Frontal cortex (tissue), 4 donors: ENCODE data around the gene IFNL2. TPM values are rescaled to one million over a fixed set of nuclear protein-coding genes. Genes with fewer than 3 reads are reported as not detected.

Source experiments
- DNase-seq, 2 donors: peaks; one replicate each; pipeline ENCODE4 v3.0.0; 2012; ENCODE audit warnings: low spot score in 2 of 2
- FAIRE-seq: peaks from 2 replicates; lab custom pipeline; 2012; peaks lifted over from hg19 to GRCh38; lab: Jason Lieb, UNC
- total RNA-seq: library from RNA; depleted of rRNA; stranded (reverse); fragments of >200 nt; gene quantifications from one replicate; pipeline ENCODE4 v1.2.3, GENCODE V29; 2014
- donor health status: control.
- donor health status: control.
- donor health status: control.

Gene IFNL2
- total RNA-seq, 1 donor from 2014 or later = not detected

- FAIRE-seq (no peak), DNase-seq (peak; percentile 44 to 69)
These were observed 42.5 kb downstream of the IFNL2 start for GRCh38 chr19:39310558-39311311.

- no peak for FAIRE-seq
- DNase-seq = peak in 1 of 2 donors; percentile 19
These were observed 46.0 kb downstream of the IFNL2 start for GRCh38 chr19:39314016-39314728.

GRCh38 chr19:39315933-39316332 is 47.7 kb downstream of the IFNL2 start:
- DNase-seq (no peak), FAIRE-seq (no peak)

- FAIRE-seq = no peak
- peak in 1 of 2 donors; percentile 15 for DNase-seq
These were observed 48.6 kb downstream of the IFNL2 start for GRCh38 chr19:39316627-39317321.

GRCh38 chr19:39317476-39317875 is 49.3 kb downstream of the IFNL2 start:
- DNase-seq = no peak
- no peak for FAIRE-seq

GRCh38 chr19:39318071-39318470 is 49.9 kb downstream of the IFNL2 start:
- DNase-seq (no peak), FAIRE-seq (no peak)

- FAIRE-seq (no peak), DNase-seq (peak in 1 of 2 donors; percentile 14)
These were observed 50.5 kb downstream of the IFNL2 start for GRCh38 chr19:39318690-39319089.

GRCh38 chr19:39319098-39319891 is 51.1 kb downstream of the IFNL2 start:
- FAIRE-seq (no peak), DNase-seq (peak in 1 of 2 donors; percentile 48)

Other genes with a start within 250 kb of the IFNL2 start
- 8.6 TPM for gene FBXO27, start 235.8 kb upstream of the IFNL2 start, total RNA-seq
- gene ACP7, start 184.0 kb upstream of the IFNL2 start, total RNA-seq = not detected
- 0.82 TPM for gene PAK4, start 142.6 kb upstream of the IFNL2 start, total RNA-seq
- gene NCCRP1, start 71.4 kb upstream of the IFNL2 start, total RNA-seq = not detected
- not detected for gene SYCN, start 64.1 kb upstream of the IFNL2 start, total RNA-seq
- not detected for gene IFNL3, start 23.4 kb upstream of the IFNL2 start, total RNA-seq
- under 0.01 TPM for gene IFNL4, start 19.5 kb upstream of the IFNL2 start, total RNA-seq
- gene IFNL1, start 28.0 kb downstream of the IFNL2 start, total RNA-seq = not detected
- gene LRFN1, start 52.5 kb downstream of the IFNL2 start, total RNA-seq = 5.3 TPM
- 2.9 TPM for gene GMFG, start 67.6 kb downstream of the IFNL2 start, total RNA-seq
- 13.0 TPM for gene SAMD4B, start 74.0 kb downstream of the IFNL2 start, total RNA-seq
- gene PAF1, start 122.7 kb downstream of the IFNL2 start, total RNA-seq = 36.7 TPM
- gene MED29, start 123.0 kb downstream of the IFNL2 start, total RNA-seq = 9.8 TPM
- 0.41 TPM for gene ZFP36, start 138.5 kb downstream of the IFNL2 start, total RNA-seq
- 17.5 TPM for gene PLEKHG2, start 144.3 kb downstream of the IFNL2 start, total RNA-seq
- 59.1 TPM for gene RPS16, start 167.6 kb downstream of the IFNL2 start, total RNA-seq
- gene SUPT5H, start 177.2 kb downstream of the IFNL2 start, total RNA-seq = 59.5 TPM
- gene TIMM50, start 212.4 kb downstream of the IFNL2 start, total RNA-seq = 43.2 TPM
- gene DLL3, start 230.6 kb downstream of the IFNL2 start, total RNA-seq = 13.9 TPM
- 0.41 TPM for gene SELENOV, start 246.7 kb downstream of the IFNL2 start, total RNA-seq